WI38 (cell line): ENCODE data around the gene TEX36.
"Not testable (repeated sequence)": the region's sequence is repeated elsewhere in the genome, so short reads cannot be mapped to it uniquely, and the experiment has no call there.

Experiments
- H3K4me3 ChIP-seq: 2 replicates; pipeline ENCODE4 v1.5.1; 2011; ENCODE audit warnings: low read depth, mild to moderate bottlenecking, control low read depth, low read length
- CTCF ChIP-seq: IDR thresholded peaks from 2 replicates; pipeline ENCODE4 v1.5.1; 2012; ENCODE audit warnings: low read depth, mild to moderate bottlenecking, control low read depth, low read length

TEX36 gene

GRCh38 chr10:125661941-125662515, 20.9 kb downstream of the TEX36 start:
- TF ChIP-seq CTCF: no peak
- no peak overlapping the region for H3K4me3 ChIP-seq

GRCh38 chr10:125661431-125661940, 21.5 kb downstream of the TEX36 start:
- H3K4me3 ChIP-seq: no peak overlapping the region
- no peak for TF ChIP-seq CTCF

DNA sequence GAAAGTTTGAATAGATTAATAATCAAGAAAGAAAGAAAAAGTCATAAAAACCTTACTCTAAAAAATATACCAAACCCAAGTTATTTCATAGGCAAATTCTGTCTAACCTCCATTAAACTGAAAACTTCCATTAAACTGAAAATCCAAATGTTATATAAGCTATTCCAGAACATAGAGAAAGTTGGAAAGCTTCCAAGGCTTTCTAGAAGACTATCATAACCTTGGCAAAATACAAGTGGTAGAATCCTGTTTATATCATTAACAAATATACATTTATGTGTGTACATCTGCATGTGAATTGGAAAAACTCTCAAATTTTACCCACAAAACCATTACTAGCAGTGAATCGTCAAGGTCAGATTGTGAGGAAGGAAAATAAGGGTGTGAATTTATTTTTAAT, 23.9 kb downstream of the TEX36 start:
- no peak for TF ChIP-seq CTCF

DNA sequence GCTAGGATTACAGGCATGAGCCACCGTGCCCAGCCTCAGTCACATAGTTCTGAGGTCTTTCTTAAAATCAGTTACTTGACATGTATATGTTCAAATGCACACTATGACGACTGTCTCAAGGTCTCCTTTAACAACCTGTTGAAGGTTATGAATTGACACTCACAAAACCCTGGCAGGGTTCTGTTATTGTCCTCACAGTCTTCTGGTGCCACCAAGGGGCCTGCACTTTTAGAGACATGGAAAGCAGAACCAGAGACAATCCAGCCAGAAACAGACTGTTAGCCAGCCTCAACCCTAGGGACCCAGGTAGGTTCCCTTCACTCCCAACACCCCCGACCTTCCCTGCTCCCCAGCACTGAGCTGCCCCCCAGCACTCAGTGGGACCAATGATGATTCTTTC, 26.4 kb downstream of the TEX36 start:
- TF ChIP-seq CTCF: no peak
- no peak overlapping the region for H3K4me3 ChIP-seq

More for the DNA sequence above, 23.9 kb downstream of the TEX36 start:
- H3K4me3 ChIP-seq: no peak overlapping the region

GRCh38 chr10:125653113-125653512, 29.9 kb downstream of the TEX36 start:
- H3K4me3 ChIP-seq: not testable (repeated sequence)

DNA sequence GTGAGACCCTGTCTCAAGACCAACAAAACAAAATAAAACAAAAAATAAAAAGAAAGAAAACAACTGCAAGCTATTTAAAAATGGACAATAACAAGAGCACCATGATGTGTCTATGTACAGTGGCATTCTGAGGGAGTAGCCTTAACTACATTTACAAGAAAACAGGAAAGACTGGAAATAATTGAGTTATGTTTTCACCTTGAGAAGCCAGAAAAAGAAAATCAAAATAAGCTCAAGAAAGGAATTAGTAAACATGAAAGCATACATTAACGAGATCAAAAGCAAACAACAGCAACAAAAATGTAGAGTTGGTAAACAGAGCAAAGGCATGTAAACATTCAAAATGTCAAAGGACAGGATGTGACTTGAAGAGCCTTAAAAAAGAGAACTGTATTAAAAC, 36.7 kb downstream of the TEX36 start:
- no peak overlapping the region for H3K4me3 ChIP-seq
- TF ChIP-seq CTCF: no peak

DNA sequence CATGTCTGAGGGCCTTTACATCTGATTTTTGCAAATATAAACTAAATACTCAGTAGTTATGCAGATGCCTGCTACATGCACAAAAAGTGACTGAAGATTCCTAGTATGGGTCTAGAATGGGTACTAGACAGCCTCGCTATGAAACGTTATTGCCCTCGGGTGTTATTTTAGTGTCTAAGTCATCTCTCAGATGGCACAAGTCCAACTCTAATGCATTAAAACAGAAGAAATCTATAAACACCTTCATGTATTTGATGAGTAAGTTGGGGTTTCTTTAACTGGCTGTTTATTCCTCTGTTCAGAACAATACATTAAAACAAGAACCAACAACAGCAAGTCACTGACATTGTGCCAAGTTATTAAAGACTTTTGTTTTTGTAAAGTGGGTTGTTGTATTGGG, 41.6 kb downstream of the TEX36 start:
- no peak for TF ChIP-seq CTCF
- H3K4me3 ChIP-seq: no peak overlapping the region

GRCh38 chr10:125640653-125641052, 42.3 kb downstream of the TEX36 start:
- no peak for TF ChIP-seq CTCF
- no peak overlapping the region for H3K4me3 ChIP-seq
